A549 treated with GW870086 at 1 μM for 4 hours (cell line): ENCODE results near the gene MEPE. TPM values are rescaled to one million over a fixed set of nuclear protein-coding genes. Genes with fewer than 3 reads are reported as not detected.

ENCODE experiments used
- total RNA-seq: library from RNA; stranded (reverse); fragments of 200-300 nt; extraction: Qiagen RNA extraction; gene quantifications from 5 replicates; pipeline ENCODE4 v1.2.3, GENCODE V29; 2022; ENCODE audit warnings: low read depth

Gene MEPE
- total RNA-seq: not detected in 5 replicates

GRCh38 chr4:87832669-87833068 lies at the start of gene MEPE:
Gene MEPE, plus strand, starts transcription at chr4:87832969. Its CDS starts 1,746 bp downstream, at chr4:87834715.

GRCh38 chr4:87799301-87800113 lies 33.3 kb upstream of the MEPE start, which contains the start of gene IBSP:
Gene IBSP, plus strand, starts transcription at chr4:87799554. Its CDS starts 2,808 bp downstream, at chr4:87802362.

Other genes with a start within 250 kb of the MEPE start
- gene DSPP, start 224.4 kb upstream of the MEPE start, total RNA-seq: not detected in 5 replicates
- gene DMP1, start 182.7 kb upstream of the MEPE start, total RNA-seq: 0.05 TPM in 1 of 5 replicates, not detected in the others
- gene IBSP, start 33.4 kb upstream of the MEPE start, total RNA-seq: not detected in 5 replicates
- gene SPP1, start 142.7 kb downstream of the MEPE start, total RNA-seq: 152 to 194 TPM (median 161 TPM) in 5 replicates
- 14.4 to 22.3 TPM (median 19.3 TPM) in 5 replicates for gene PKD2, start 174.7 kb downstream of the MEPE start, total RNA-seq